IMR-90 (cell line): ENCODE measurements around the gene ACACB. TPM values are rescaled to one million over a fixed set of nuclear protein-coding genes. Genes with fewer than 3 reads are reported as not detected.

Experiments used
- ATAC-seq: fragments of 200-7000 bp; cut with Tn5 transposase; 2 replicates; pipeline ENCODE4 v1.9.1; 2020; ENCODE audit warnings: low read depth, mild to moderate bottlenecking, moderate library complexity
- BruUV-seq: library from RNA; stranded (reverse); fragments of 400-500 nt; replicated peaks from 2 replicates; lab custom pipeline; 2021; lab: Mats Ljungman, UMichigan
- CTCF ChIA-PET: fragments of 300-600 bp; formaldehyde crosslinking; extraction: SDS; loops from one replicate; lab custom pipeline; 2021; ENCODE audit warnings: antibody characterized with exemption; lab: Yijun Ruan, JAX
- POLR2A ChIA-PET: fragments of 300-600 bp; sonication (Branson Sonifier 250); formaldehyde crosslinking; loops from one replicate; lab custom pipeline; 2022; ENCODE audit warnings: antibody characterized with exemption; ENCODE audit not compliant: unreplicated experiment; lab: Charles Lee
- DNase-seq: peaks from one replicate; pipeline ENCODE4 v3.0.0; 2013
- H2AFZ ChIP-seq: replicated peaks from 2 replicates; pipeline ENCODE3; 2013; ENCODE audit warnings: low read length, mild to moderate bottlenecking; ENCODE audit not compliant: poor library complexity
- H2AK5ac ChIP-seq: 2 replicates; pipeline ENCODE4 v1.6.1; 2013; ENCODE audit warnings: low read depth, low read length, inconsistent platforms
- H2AK9ac ChIP-seq: replicated peaks from 2 replicates; pipeline ENCODE3; 2013; ENCODE audit warnings: mild to moderate bottlenecking, low read depth, low read length, moderate library complexity; ENCODE audit not compliant: poor library complexity
- H2BK120ac ChIP-seq: 2 replicates; pipeline ENCODE4 v1.6.1; 2013; ENCODE audit warnings: low read depth, low read length, inconsistent platforms
- H2BK15ac ChIP-seq: 3 replicates; pipeline ENCODE4 v1.6.1; 2013; ENCODE audit warnings: low read depth, low read length, inconsistent platforms
- H2BK20ac ChIP-seq: 2 replicates; pipeline ENCODE4 v1.6.1; 2013; ENCODE audit warnings: low read depth, mild to moderate bottlenecking, inconsistent platforms, low read length, moderate library complexity
- H2BK5ac ChIP-seq: 2 replicates; pipeline ENCODE4 v1.6.1; 2013; ENCODE audit warnings: mild to moderate bottlenecking, low read depth, low read length, inconsistent platforms; ENCODE audit not compliant: poor library complexity, severe bottlenecking
- H3K14ac ChIP-seq: replicated peaks from 2 replicates; pipeline ENCODE4 v1.6.1; 2013; ENCODE audit warnings: low read depth, low read length, inconsistent platforms
- H3K18ac ChIP-seq: 2 replicates; pipeline ENCODE4 v1.6.1; 2013; ENCODE audit warnings: low read depth, low read length, control low read depth
- H3K23ac ChIP-seq: 2 replicates; pipeline ENCODE4 v1.6.1; 2013; ENCODE audit warnings: low read depth, low read length, inconsistent platforms
- H3K27ac ChIP-seq: 2 replicates; pipeline ENCODE4 v1.5.1; 2013; ENCODE audit warnings: mild to moderate bottlenecking, control low read depth, low read length; ENCODE audit not compliant: insufficient read depth
- H3K27me3 ChIP-seq: 2 replicates; pipeline ENCODE4 v1.6.1; 2013; ENCODE audit warnings: low read length; ENCODE audit not compliant: control insufficient read depth, insufficient read depth
- H3K36me3 ChIP-seq: 2 replicates; pipeline ENCODE4 v1.6.1; 2013; ENCODE audit warnings: low read length, mixed read lengths; ENCODE audit not compliant: control insufficient read depth, insufficient read depth
- H3K4ac ChIP-seq: 2 replicates; pipeline ENCODE4 v1.6.1; 2013; ENCODE audit warnings: low read depth, low read length, inconsistent platforms
- H3K4me1 ChIP-seq: 2 replicates; pipeline ENCODE4 v1.6.1; 2013; ENCODE audit warnings: low read length, mixed read lengths; ENCODE audit not compliant: control insufficient read depth, insufficient read depth
- H3K4me2 ChIP-seq: 2 replicates; pipeline ENCODE4 v1.6.1; 2013; ENCODE audit warnings: low read depth, mild to moderate bottlenecking, control low read depth, low read length, moderate library complexity
- H3K4me3 ChIP-seq: 2 replicates; pipeline ENCODE4 v1.5.1; 2013; ENCODE audit warnings: low read depth, mild to moderate bottlenecking, control low read depth, low read length, moderate library complexity; ENCODE audit not compliant: insufficient read depth
- H3K56ac ChIP-seq: 2 replicates; pipeline ENCODE4 v1.6.1; 2013; ENCODE audit warnings: low read length, inconsistent platforms; ENCODE audit not compliant: insufficient read depth; ENCODE audit errors: extremely low read depth
- H3K79me1 ChIP-seq, 2 experiments: 2 replicates each; pipeline ENCODE4 v1.6.1; 2013; ENCODE audit warnings: low read length in 2 of 2, inconsistent platforms in 1 of 2, low read depth in 1 of 2
- H3K9ac ChIP-seq: 2 replicates; pipeline ENCODE4 v1.6.1; 2013; ENCODE audit warnings: low read depth, low read length, control low read depth
- H3K9me1 ChIP-seq: 2 replicates; pipeline ENCODE4 v1.6.1; 2013; ENCODE audit warnings: low read length, inconsistent platforms; ENCODE audit not compliant: insufficient read depth
- H3K9me3 ChIP-seq: 2 replicates; pipeline ENCODE4 v1.6.1; 2013; ENCODE audit warnings: low read length; ENCODE audit not compliant: control insufficient read depth, insufficient read depth
- H4K20me1 ChIP-seq: 2 replicates; pipeline ENCODE4 v1.6.1; 2013; ENCODE audit warnings: low read length, inconsistent platforms; ENCODE audit not compliant: insufficient read depth
- H4K5ac ChIP-seq: 2 replicates; pipeline ENCODE4 v1.6.1; 2013; ENCODE audit warnings: mild to moderate bottlenecking, low read depth, low read length, control low read depth
- H4K8ac ChIP-seq, 2 experiments: 2 replicates each; pipeline ENCODE4 v1.6.1; 2013; ENCODE audit warnings: low read depth in 2 of 2, low read length in 2 of 2, control low read depth in 1 of 2, inconsistent platforms in 1 of 2
- H4K91ac ChIP-seq: 2 replicates; pipeline ENCODE4 v1.6.1; 2013; ENCODE audit warnings: low read depth, low read length, inconsistent platforms; ENCODE audit not compliant: insufficient read depth
- CHD1 ChIP-seq: IDR thresholded peaks from 2 replicates; pipeline ENCODE4 v1.6.1; 2012; ENCODE audit warnings: low read depth, low read length, improper control_type of control experiment
- CTCF ChIP-seq: conservative IDR thresholded peaks from 2 replicates; pipeline ENCODE4 v1.5.1; 2012; ENCODE audit warnings: mild to moderate bottlenecking, low read depth, low read length, improper control_type of control experiment
- ELK1 ChIP-seq: fragments of 150-350 bp; IDR thresholded peaks from 2 replicates; pipeline ENCODE4 v1.6.1; 2016; ENCODE audit warnings: low read depth, mild to moderate bottlenecking, low read length, moderate library complexity, borderline replicate concordance
- MXI1 ChIP-seq: IDR thresholded peaks from 2 replicates; pipeline ENCODE4 v1.6.1; 2012; ENCODE audit warnings: low read depth, mild to moderate bottlenecking, low read length, moderate library complexity, borderline replicate concordance
- NFE2L2 ChIP-seq: fragments of 150-350 bp; IDR thresholded peaks from 2 replicates; pipeline ENCODE4 v1.6.1; 2016; ENCODE audit warnings: low read depth, mild to moderate bottlenecking, low read length
- RAD21 ChIP-seq: IDR thresholded peaks from 2 replicates; pipeline ENCODE4 v1.6.1; 2012; ENCODE audit warnings: low read length, improper control_type of control experiment
- RCOR1 ChIP-seq: IDR thresholded peaks from 2 replicates; pipeline ENCODE4 v1.6.1; 2012; ENCODE audit warnings: mild to moderate bottlenecking, low read length, improper control_type of control experiment; ENCODE audit not compliant: insufficient replicate concordance
- RFX5 ChIP-seq: IDR thresholded peaks from 2 replicates; pipeline ENCODE4 v1.8.0; 2012; ENCODE audit warnings: low read depth, mild to moderate bottlenecking, low read length, moderate library complexity
- WGBS, 2 experiments: methylation state at CpG; one replicate each; pipeline versions ENCODE4 v1.1.5 to v1.1.7; 2013; ENCODE audit warnings: missing lambda C conversion rate in 2 of 2; ENCODE audit not compliant: insufficient read length in 1 of 2; ENCODE audit errors: extremely low coverage in 2 of 2; 5-methylcytosine and 5-hydroxymethylcytosine counted together
- dilution Hi-C: fragments of 300-500 bp; cut with HindIII; formaldehyde crosslinking; loops from one replicate; pipeline ENCODE4 v1.14.3; 2018; ENCODE audit warnings: low sequenced_read_pairs; ENCODE audit not compliant: unreplicated experiment
- in situ Hi-C: fragments of 300-500 bp; cut with MboI; formaldehyde crosslinking; loops from 3 replicates; pipeline ENCODE4 v1.14.3; 2019; ENCODE audit warnings: low sequenced_read_pairs, inconsistent platforms, mixed read lengths
- intact Hi-C: fragments of 100-400 bp; cut with micrococcal nuclease; formaldehyde crosslinking; loops from 2 replicates; pipeline ENCODE4 v1.10.0; 2022
- polyA plus RNA-seq, 3 experiments: library from polyadenylated mRNA; depleted of rRNA; stranded (reverse); fragments of >200 nt; gene quantifications; 2 replicates each; pipeline ENCODE4 v1.2.3, GENCODE V29; 2012; ENCODE audit warnings: low replicate concordance in 1 of 3
- total RNA-seq: library from RNA; depleted of rRNA; stranded (reverse); fragments of >200 nt; gene quantifications from 2 replicates; pipeline ENCODE4 v1.2.3, GENCODE V29; 2012

Gene ACACB
- total and polyA plus RNA-seq, 2 of the 4 experiments (the other 2 are of a cell fraction) = 2.0 to 2.1 TPM

GRCh38 chr12:109264943-109265650 lies 148.7 kb downstream of the ACACB start (continued):
- TF ChIP-seq CTCF = no peak

- H3K14ac ChIP-seq = no peak overlapping the region
- peaks cover 3% of the 10 kb centered on the region; the same call in 1 of the 2 replicates for H3K36me3 ChIP-seq
- dilution Hi-C loops = no loop called here
- H3K27me3 ChIP-seq = peaks cover under 1% of the 10 kb centered on the region; the same call in 1 of the 2 replicates
- H3K9me3 ChIP-seq = no peaks in the 10 kb centered on the region
- WGBS, 2 experiments = 75% methylated on average over 2 of the region's 16 CpGs; no CpG with 5 or more reads in 1 of the 2 experiments
- H4K5ac ChIP-seq = no peak overlapping the region
- in situ Hi-C loops = no loop called here
- no peak overlapping the region for H2BK5ac ChIP-seq
- H2BK15ac ChIP-seq = no peak overlapping the region
- intact Hi-C loops = no loop called here
- ChIA-PET POLR2A (no interaction called here), CTCF (no interaction called here)
- H2BK20ac ChIP-seq = no peak overlapping the region
- no peak overlapping the region for H4K91ac ChIP-seq
- no peaks in the 10 kb centered on the region for H3K4me1 ChIP-seq
- no peak overlapping the region for H2AK5ac ChIP-seq
- DNase-seq (no peak), ATAC-seq (no peak)
- no peak overlapping the region for H3K4me2 ChIP-seq
- H4K8ac ChIP-seq = no peak overlapping the region
- H3K79me1 ChIP-seq = no peaks in the 10 kb centered on the region
- no peak overlapping the region for H3K18ac ChIP-seq
- no peak overlapping the region for H2BK120ac ChIP-seq
- H4K20me1 ChIP-seq = no peaks in the 10 kb centered on the region
- H2AK9ac ChIP-seq = no peak overlapping the region
- no peak overlapping the region for H2AFZ ChIP-seq
- no peak overlapping the region for H3K9ac ChIP-seq
- H3K27ac ChIP-seq = no peak overlapping the region
- H3K9me1 ChIP-seq = no peaks in the 10 kb centered on the region
- H3K56ac ChIP-seq = no peak overlapping the region
- H3K23ac ChIP-seq = no peak overlapping the region
- no peak overlapping the region for H3K4me3 ChIP-seq
- BruUV-seq = no TSS peak
- no peak overlapping the region for H3K4ac ChIP-seq
- TF ChIP-seq RFX5 = no peak
- TF ChIP-seq MXI1 = no peak
- TF ChIP-seq CHD1 = no peak
- TF ChIP-seq ELK1 = no peak
- TF ChIP-seq RAD21 = no peak
- no peak for TF ChIP-seq NFE2L2
- no peak for TF ChIP-seq RCOR1
- no peak for TF ChIP-seq CTCF
Measured at GRCh38 chr12:109266106-109266879, 149.9 kb downstream of the ACACB start.
